A549 treated with GW870086 at 1 μM for 4 hours (cell line): Measurements from ENCODE around the gene COL4A3. TPM values are rescaled to one million over a fixed set of nuclear protein-coding genes. Genes with fewer than 3 reads are reported as not detected.

Experiments used
- total RNA-seq: library from RNA; stranded (reverse); fragments of 200-300 nt; extraction: Qiagen RNA extraction; gene quantifications from 5 replicates; pipeline ENCODE4 v1.2.3, GENCODE V29; 2022; ENCODE audit warnings: low read depth

The COL4A3 gene
- 0.50 to 1.2 TPM (median 0.59 TPM) in 5 replicates for total RNA-seq

DNA sequence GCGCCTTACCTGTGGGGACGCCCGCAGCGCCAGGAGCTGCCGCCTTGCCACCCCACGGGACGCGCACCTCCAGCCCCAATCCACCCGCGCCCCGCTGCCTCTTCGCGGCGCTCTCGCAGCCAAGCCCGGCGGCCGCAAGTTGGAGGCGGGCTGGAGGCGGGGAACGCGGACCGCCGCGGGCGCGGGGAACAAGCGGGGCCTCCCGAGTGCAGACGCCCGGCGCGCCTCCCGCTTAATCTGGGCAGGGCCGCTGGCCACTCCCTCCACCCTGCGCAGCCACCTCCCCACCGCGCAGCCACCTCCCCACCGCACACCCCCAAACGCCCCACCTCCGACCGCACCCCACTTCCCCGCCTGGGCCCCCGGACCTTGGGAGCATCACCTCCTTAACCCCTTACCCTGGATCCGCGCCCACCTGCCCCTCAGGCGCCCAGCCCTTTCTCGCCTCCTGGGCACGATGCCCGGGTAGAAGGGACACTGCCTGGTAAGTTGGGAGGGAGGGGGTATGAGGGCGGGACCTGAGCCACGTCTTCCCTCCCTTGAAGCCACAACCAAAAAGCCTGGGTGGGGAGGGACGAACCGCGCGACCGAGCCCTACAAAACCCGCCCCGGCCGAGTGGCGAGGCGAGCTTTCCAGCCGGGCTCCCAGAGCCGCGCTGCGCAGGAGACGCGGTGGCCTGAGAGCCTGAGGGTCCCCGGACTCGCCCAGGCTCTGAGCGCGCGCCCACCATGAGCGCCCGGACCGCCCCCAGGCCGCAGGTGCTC, at the start of gene COL4A3, which contains the start of gene COL4A4:
Gene COL4A3, plus strand, starts transcription at position 627 of the 765 bp plus-strand sequence. Its CDS starts 103 bp downstream, at position 730.
Gene COL4A4, minus strand, starts transcription at position 208 of the 765 bp plus-strand sequence. CDS start 16,722 bp downstream, outside the sequence.

DNA sequence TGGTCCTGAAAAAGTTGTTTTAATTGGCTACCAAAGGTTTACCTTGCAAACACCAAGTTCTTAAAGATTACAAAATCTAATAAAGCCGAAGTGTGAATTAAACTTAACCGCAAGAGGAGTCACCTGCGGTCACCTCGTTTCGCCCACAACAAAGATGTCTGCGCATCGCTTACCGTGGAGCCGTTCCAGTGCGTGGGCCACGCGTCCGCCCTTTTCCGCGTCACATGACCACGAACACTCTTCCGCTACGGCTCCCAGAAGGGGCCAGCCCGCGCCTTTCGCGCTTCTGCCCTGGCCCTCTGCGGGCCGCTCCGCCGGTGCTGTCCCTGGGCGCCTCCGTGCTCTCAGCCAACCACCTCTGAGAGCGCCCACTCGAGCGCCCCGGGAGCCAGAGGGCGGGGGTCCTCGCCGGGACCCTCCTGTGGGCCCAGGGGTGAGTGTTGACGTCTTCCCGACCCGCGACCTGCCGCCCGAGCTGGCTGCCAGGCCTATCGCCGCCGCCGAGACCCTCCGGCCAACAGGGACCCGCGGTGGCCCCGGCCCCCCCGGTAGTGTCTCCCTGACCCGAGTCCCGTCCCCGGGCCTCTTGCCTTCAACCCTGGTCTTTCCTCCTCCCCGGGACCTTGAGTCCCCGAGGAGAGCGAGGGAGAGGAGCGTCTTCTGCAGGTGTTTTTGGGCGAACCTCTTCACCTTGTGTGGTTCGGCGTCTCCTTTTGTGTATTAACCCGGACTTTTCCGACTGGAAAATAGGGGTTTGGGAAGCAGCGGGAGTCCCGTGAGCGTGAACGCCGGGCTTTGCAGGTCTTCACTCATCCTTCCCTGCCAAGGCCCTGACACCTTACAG, 160.8 kb downstream of the COL4A3 start, which contains the start of gene MFF:
Gene MFF, plus strand, starts transcription at position 257 of the 844 bp plus-strand sequence. CDS start 5,415 bp downstream, outside the sequence.

Other genes starting within 250 kb of the COL4A3 start
- gene COL4A4, start 419 bp upstream of the COL4A3 start, total RNA-seq = 1.2 to 2.4 TPM (median 1.8 TPM) in 5 replicates
- 103 to 109 TPM (median 108 TPM) in 5 replicates for gene MFF, start 160.6 kb downstream of the COL4A3 start, total RNA-seq
- gene TM4SF20, start 214.7 kb downstream of the COL4A3 start, total RNA-seq = 6.9 to 9.9 TPM (median 8.3 TPM) in 5 replicates
- not detected in 5 replicates for gene SCYGR1, start 223.3 kb downstream of the COL4A3 start, total RNA-seq